Measurements from ENCODE around the gene RPL23.

GRCh38 chr17:38861399-38861843, 7.9 kb upstream of the RPL23 start:
- no peak for TF ChIP-seq POLR2AphosphoS5 (IDR thresholded peaks at IDR 0.05; ENCODE audit: borderline replicate concordance, low read depth, low read length)
- TF ChIP-seq EZH2 (IDR thresholded peaks at IDR 0.05) = no peak
- TF ChIP-seq FOXP2 (optimal IDR thresholded peaks at IDR 0.05; ENCODE audit: control extremely low read depth, extremely low read length, insufficient read depth) = no peak
